ENCODE measurements around the gene DENND4C.
"Not testable (repeated sequence)": the region's sequence is repeated elsewhere in the genome, so short reads cannot be mapped to it uniquely, and the experiment has no call there.

GRCh38 chr9:19385212-19385611, 154.7 kb downstream of the DENND4C start:
- not testable (repeated sequence) for TF ChIP-seq POLR2A (IDR thresholded peaks at IDR 0.05); CTCF (IDR thresholded peaks at IDR 0.05 in 8 of 11, conservative IDR thresholded peaks at IDR 0.05 in 3 of 11); POLR2AphosphoS5 (IDR thresholded peaks at IDR 0.05)
